ENCODE data around the gene MYL6. TPM values are rescaled to one million over a fixed set of nuclear protein-coding genes. Genes with fewer than 3 reads are reported as not detected.

The MYL6 gene
- total RNA-seq, 3 donors from 2014 or later = 1,725 to 2,481 (median 1,981) TPM

GRCh38 chr12:56124133-56124532 is 34.0 kb upstream of the MYL6 start:
- TF ChIP-seq CTCF (IDR thresholded peaks at IDR 0.05) (no peak), POLR2A (IDR thresholded peaks at IDR 0.05) (no peak), POLR2AphosphoS5 (IDR thresholded peaks at IDR 0.05) (no peak)
- no peak overlapping the region for H3K4me3 ChIP-seq
- no peaks in the 10 kb centered on the region for H3K9me3 ChIP-seq
- H3K27ac ChIP-seq = peak overlapping the region in 1 of 2 donors; percentile 21
- H3K27me3 ChIP-seq = no peaks in the 10 kb centered on the region
- intact Hi-C loops (cut with DNase I; ENCODE audit: low total_unique reads) = loop anchor here (5.0 kb wide), 1 partner anchor 33 kb away; the partner anchor contains the start of gene MYL6
- peaks cover 8 to 22% of the 10 kb centered on the region in 2 donors for H3K4me1 ChIP-seq
- H3K36me3 ChIP-seq = no peaks in the 10 kb centered on the region
- no peak for DNase-seq (ENCODE audit: low spot score in 2 of 2)

- DNase-seq (ENCODE audit: low spot score in 2 of 2) = no peak
- H3K36me3 ChIP-seq = peaks cover 2% of the 10 kb centered on the region
- intact Hi-C loops (cut with DNase I; ENCODE audit: low total_unique reads) = loop anchor here (5.0 kb wide), 1 partner anchor 61 kb away; the partner anchor contains the start of gene SMARCC2
- peak overlapping the region; percentile 91 to 94 for H3K27ac ChIP-seq
- H3K9me3 ChIP-seq = no peaks in the 10 kb centered on the region
- H3K27me3 ChIP-seq = no peaks in the 10 kb centered on the region
- peaks cover 3 to 14% of the 10 kb centered on the region in 2 donors for H3K4me1 ChIP-seq
- TF ChIP-seq POLR2A (IDR thresholded peaks at IDR 0.05) = no peak
- TF ChIP-seq CTCF (IDR thresholded peaks at IDR 0.05) = no peak
- no peak for TF ChIP-seq POLR2AphosphoS5 (IDR thresholded peaks at IDR 0.05)
- H3K4me3 ChIP-seq = peak overlapping the region in 2 of 3 donors; percentile 4 to 58
Observed at GRCh38 chr12:56126732-56127239, 31.4 kb upstream of the MYL6 start.

- Histone ChIP-seq H3K9me3 (no peaks in the 10 kb centered on the region), H3K4me3 (peak overlapping the region; percentile 58 to 89 (median 66)), H3K36me3 (peaks cover 5% of the 10 kb centered on the region), H3K27ac (peak overlapping the region; percentile 91 to 94), H3K27me3 (no peaks in the 10 kb centered on the region), H3K4me1 (peaks cover 3 to 14% of the 10 kb centered on the region in 2 donors)
- no peak for TF ChIP-seq POLR2AphosphoS5 (IDR thresholded peaks at IDR 0.05)
- no peak for TF ChIP-seq CTCF (IDR thresholded peaks at IDR 0.05)
- TF ChIP-seq POLR2A (IDR thresholded peaks at IDR 0.05) = no peak
- no peak for DNase-seq (ENCODE audit: low spot score in 2 of 2)
- intact Hi-C loops (cut with DNase I; ENCODE audit: low total_unique reads) = loop anchor here (5.0 kb wide), 1 partner anchor 60 kb away; the partner anchor contains the start of gene SMARCC2
Observed at GRCh38 chr12:56127485-56127887, 30.7 kb upstream of the MYL6 start.

GRCh38 chr12:56127888-56128669 is 30.1 kb upstream of the MYL6 start, which contains the start of gene ESYT1:
ESYT1 (plus strand) TSS chr12:56128267; CDS start chr12:56128320, 53 bp downstream.
- TF ChIP-seq CTCF (IDR thresholded peaks at IDR 0.05) (no peak), POLR2A (IDR thresholded peaks at IDR 0.05) (peak; percentile 71), POLR2AphosphoS5 (IDR thresholded peaks at IDR 0.05) (peak in 2 of 3 donors; percentile 74 to 93)

More at GRCh38 chr12:56127888-56128669, 30.1 kb upstream of the MYL6 start, which contains the start of gene ESYT1:
- peak within 1 kb of the TSS; percentile 66 to 89 (median 80) for H3K4me3 ChIP-seq
- no peaks in the 10 kb centered on the region for H3K27me3 ChIP-seq
- H3K27ac ChIP-seq = peak within 1 kb of the TSS; percentile 92 to 94
- H3K36me3 ChIP-seq = peaks cover 5% of the 10 kb centered on the region
- DNase-seq (ENCODE audit: low spot score in 2 of 2) = peak; percentile 99 to 100
- no peaks in the 10 kb centered on the region for H3K9me3 ChIP-seq
- peaks cover 3 to 14% of the 10 kb centered on the region in 2 donors for H3K4me1 ChIP-seq
- intact Hi-C loops (cut with DNase I; ENCODE audit: low total_unique reads) = loop anchor here (5.0 kb wide), 1 partner anchor 59 kb away; the partner anchor contains the start of gene SMARCC2

All from breast epithelium (tissue), 4 donors.